GM08714 (cell line): ENCODE results near the gene CDKN2C.
"Not testable (repeated sequence)": the region's sequence is repeated elsewhere in the genome, so short reads cannot be mapped to it uniquely, and the experiment has no call there.

ENCODE experiments used
- H3K4me3 ChIP-seq: fragments of 200-500 bp; sonication (Bioruptor generic); 2 replicates; pipeline ENCODE4 v1.5.1; 2014; ENCODE audit warnings: mild to moderate bottlenecking, low read length, inconsistent platforms
- ZNF274 ChIP-seq: IDR thresholded peaks from 2 replicates; pipeline ENCODE4 v1.6.1; 2012; ENCODE audit warnings: mild to moderate bottlenecking, low read depth, low read length

CDKN2C gene

GRCh38 chr1:51000651-51001050 lies 30.6 kb downstream of the CDKN2C start:
- H3K4me3 ChIP-seq: no peak overlapping the region
- no peak for TF ChIP-seq ZNF274

GRCh38 chr1:51002516-51002915 lies 32.5 kb downstream of the CDKN2C start:
- no peak for TF ChIP-seq ZNF274
- no peak overlapping the region for H3K4me3 ChIP-seq

DNA sequence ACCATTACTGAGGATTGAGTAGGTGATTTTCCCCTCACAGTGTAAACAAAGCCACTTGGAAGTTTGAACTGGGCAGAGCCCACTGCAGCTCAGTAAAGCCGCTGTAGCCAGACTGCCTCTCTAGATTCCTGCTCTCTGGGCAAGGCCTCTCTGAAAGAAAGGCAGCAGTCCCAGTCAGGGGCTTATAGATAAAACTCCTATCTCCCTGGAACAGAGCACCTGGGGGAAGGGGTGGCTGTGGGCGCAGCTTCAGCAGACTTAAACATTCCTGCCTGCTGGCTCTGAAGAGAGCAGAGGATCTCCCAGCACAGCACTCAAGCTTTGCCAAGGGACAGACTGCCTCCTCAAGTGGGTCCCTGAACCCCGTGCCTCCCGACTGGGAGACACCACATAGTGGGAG lies 35.5 kb downstream of the CDKN2C start:
- not testable (repeated sequence) for H3K4me3 ChIP-seq

- TF ChIP-seq ZNF274: no peak
- no peak overlapping the region for H3K4me3 ChIP-seq
Measured at GRCh38 chr1:51009381-51009780, 39.3 kb downstream of the CDKN2C start.

GRCh38 chr1:51014878-51015277 lies 44.8 kb downstream of the CDKN2C start:
- H3K4me3 ChIP-seq: no peak overlapping the region
- no peak for TF ChIP-seq ZNF274

- no peak for TF ChIP-seq ZNF274
- H3K4me3 ChIP-seq: no peak overlapping the region
Measured at GRCh38 chr1:51019811-51020210, 49.8 kb downstream of the CDKN2C start.
